NB4 (cell line): Measurements from ENCODE around the gene PPFIBP2.
A peak's percentile ranks its signal among the peaks of the same experiment; 100 is the strongest.

ENCODE experiments used
- DNase-seq: peaks from one replicate; pipeline ENCODE4 v3.0.0; 2010; ENCODE audit warnings: low read depth
- H3K4me3 ChIP-seq: one replicate; pipeline ENCODE4 v1.5.1; 2011; ENCODE audit warnings: mild to moderate bottlenecking, low read depth, low read length, moderate library complexity
- CTCF ChIP-seq: IDR thresholded peaks from one replicate; pipeline ENCODE4 v1.5.1; 2012; ENCODE audit warnings: low read depth, low read length
- MYC ChIP-seq: IDR thresholded peaks from 2 replicates; pipeline ENCODE4 v1.6.1; 2011; ENCODE audit warnings: low read depth, low read length
- POLR2A ChIP-seq: IDR thresholded peaks from 2 replicates; pipeline ENCODE4 v1.6.1; 2011; ENCODE audit warnings: mild to moderate bottlenecking; ENCODE audit not compliant: insufficient read length; ENCODE audit errors: extremely low read depth
- TF ChIP-seq, protein P1 (sequence below): IDR thresholded peaks from 2 replicates; pipeline ENCODE4 v1.6.1; 2011; ENCODE audit warnings: low read depth, low read length

Gene PPFIBP2

GRCh38 chr11:7675631-7676030, 161.8 kb downstream of the PPFIBP2 start:
- TF ChIP-seq, protein P1, sequence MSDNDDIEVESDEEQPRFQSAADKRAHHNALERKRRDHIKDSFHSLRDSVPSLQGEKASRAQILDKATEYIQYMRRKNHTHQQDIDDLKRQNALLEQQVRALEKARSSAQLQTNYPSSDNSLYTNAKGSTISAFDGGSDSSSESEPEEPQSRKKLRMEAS = no peak
- TF ChIP-seq POLR2A = no peak
- no peak for TF ChIP-seq CTCF
- TF ChIP-seq MYC = no peak
- H3K4me3 ChIP-seq = no peak overlapping the region
- DNase-seq = no peak

- DNase-seq = peak; percentile 59
- TF ChIP-seq CTCF (no peak), MYC (no peak), POLR2A (no peak)
- TF ChIP-seq, protein P1 = no peak
These were observed 163.3 kb downstream of the PPFIBP2 start for GRCh38 chr11:7677071-7677470.

GRCh38 chr11:7677796-7678201, 164.0 kb downstream of the PPFIBP2 start:
- no peak overlapping the region for H3K4me3 ChIP-seq
- no peak for DNase-seq
- no peak for TF ChIP-seq MYC
- TF ChIP-seq, protein P1 = no peak
- no peak for TF ChIP-seq CTCF
- TF ChIP-seq POLR2A = no peak

More at GRCh38 chr11:7677071-7677470, 163.3 kb downstream of the PPFIBP2 start:
- no peak overlapping the region for H3K4me3 ChIP-seq

GRCh38 chr11:7683571-7683970, 169.8 kb downstream of the PPFIBP2 start:
- no peak overlapping the region for H3K4me3 ChIP-seq
- TF ChIP-seq, protein P1 = no peak
- TF ChIP-seq POLR2A (no peak), CTCF (no peak), MYC (no peak)
- no peak for DNase-seq

DNA sequence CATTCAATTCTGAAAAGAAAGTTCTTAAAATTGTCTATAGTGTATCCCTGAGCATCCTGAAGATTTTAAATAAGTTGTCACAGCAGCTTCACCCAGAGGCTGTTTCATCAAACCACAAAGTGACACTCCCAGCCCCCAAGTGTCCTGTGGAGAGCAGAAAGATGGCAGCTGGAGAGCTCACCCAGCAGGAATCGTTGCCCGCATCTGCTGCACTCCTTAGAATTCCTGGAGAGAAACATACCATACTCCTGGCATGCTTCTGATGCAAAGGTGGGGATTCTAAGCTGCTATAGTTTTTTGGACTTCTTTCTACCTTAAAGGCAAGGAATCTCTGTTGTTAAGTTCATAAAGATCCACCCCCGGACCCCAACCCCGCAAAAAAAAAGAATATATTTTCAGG, 173.0 kb downstream of the PPFIBP2 start:
- no peak overlapping the region for H3K4me3 ChIP-seq
- TF ChIP-seq, protein P1 = no peak
- TF ChIP-seq POLR2A (no peak), CTCF (no peak), MYC (no peak)
- DNase-seq = no peak

DNA sequence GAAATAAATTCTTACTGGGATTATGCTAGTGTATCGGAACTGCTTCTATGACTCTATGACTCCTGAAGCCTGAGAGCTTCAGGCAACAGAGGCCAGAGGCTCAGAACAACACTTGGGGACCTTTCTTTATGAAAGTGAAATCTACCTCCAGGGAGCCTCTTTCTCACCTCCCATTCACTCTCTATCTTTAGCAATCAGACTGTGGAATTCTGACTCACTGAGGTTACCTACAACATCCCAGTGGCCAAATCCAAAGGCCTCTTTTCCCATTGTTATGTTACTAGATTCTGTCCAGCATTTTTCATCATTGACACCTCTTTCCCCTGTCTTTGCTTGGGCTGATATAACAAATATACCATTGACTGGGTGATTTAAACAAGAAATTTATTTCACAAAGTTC, 173.6 kb downstream of the PPFIBP2 start:
- H3K4me3 ChIP-seq = no peak overlapping the region
- TF ChIP-seq MYC = no peak
- TF ChIP-seq, protein P1 = no peak
- TF ChIP-seq POLR2A = no peak
- TF ChIP-seq CTCF = no peak
- DNase-seq = no peak
